Endothelial cell (in vitro differentiated cells): ENCODE results near the gene SDHC. TPM values are rescaled to one million over a fixed set of nuclear protein-coding genes. Genes with fewer than 3 reads are reported as not detected.

Experiments used
- DNase-seq: peaks from one replicate; pipeline ENCODE4 v3.0.0; 2021; ENCODE audit warnings: low spot score
- H3K27ac Mint-ChIP-seq: one replicate; pipeline ENCODE4 v1.8.0; 2021; ENCODE audit warnings: mixed read lengths, inconsistent platforms; ENCODE audit not compliant: unreplicated experiment
- H3K27me3 Mint-ChIP-seq: one replicate; pipeline ENCODE4 v1.8.0; 2021; ENCODE audit warnings: mild to moderate bottlenecking, moderate library complexity, mixed read lengths, inconsistent platforms; ENCODE audit not compliant: unreplicated experiment
- H3K36me3 Mint-ChIP-seq: one replicate; pipeline ENCODE4 v1.8.0; 2021; ENCODE audit warnings: mild to moderate bottlenecking, low read depth, mixed read lengths, inconsistent platforms; ENCODE audit not compliant: unreplicated experiment
- H3K4me1 Mint-ChIP-seq: one replicate; pipeline ENCODE4 v1.8.0; 2021; ENCODE audit warnings: mild to moderate bottlenecking, mixed read lengths, inconsistent platforms; ENCODE audit not compliant: unreplicated experiment
- H3K4me3 Mint-ChIP-seq: one replicate; pipeline ENCODE4 v1.8.0; 2021; ENCODE audit warnings: mild to moderate bottlenecking, mixed read lengths, inconsistent platforms; ENCODE audit not compliant: unreplicated experiment
- H3K9me3 Mint-ChIP-seq: one replicate; pipeline ENCODE4 v1.8.0; 2021; ENCODE audit warnings: mixed read lengths, inconsistent platforms; ENCODE audit not compliant: unreplicated experiment
- total RNA-seq: library from RNA; stranded (reverse); fragmentation: NEBNext Ultra II Directional; extraction: Animal tissue kit (Norgen Biotek cat#: 25700); gene quantifications from one replicate; pipeline ENCODE4 v1.2.1, GENCODE V29; 2021; ENCODE audit not compliant: unreplicated experiment
- TF ChIP-seq, protein P1 (sequence below): fragments of 200-600 bp; sonication (generic); IDR thresholded peaks from one replicate; pipeline ENCODE4 v1.5.0; 2021; ENCODE audit warnings: antibody characterized with exemption; ENCODE audit not compliant: unreplicated experiment

Gene SDHC
- total RNA-seq, 1 donor from 2014 or later: 180 TPM

DNA sequence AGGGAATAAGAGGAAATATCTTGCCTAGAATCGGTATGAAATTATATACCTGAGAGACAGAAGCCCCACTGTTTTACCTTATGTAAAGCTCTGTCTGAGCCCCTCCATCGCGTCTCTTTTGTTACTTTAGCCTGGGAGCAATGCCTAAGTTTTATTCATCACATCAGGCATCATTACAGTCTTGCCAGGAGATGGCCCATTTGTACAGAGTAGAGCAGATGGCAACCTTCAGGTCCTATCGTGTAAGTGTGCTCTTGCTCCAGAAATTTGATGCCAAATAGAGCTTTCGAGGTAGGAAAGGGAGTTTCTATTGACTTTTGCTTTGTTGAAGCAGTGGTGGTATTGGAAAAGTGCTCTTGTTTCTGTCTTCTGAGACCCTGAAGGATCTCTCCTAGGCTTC, 28.6 kb downstream of the SDHC start:
- H3K9me3 Mint-ChIP-seq: no peaks in the 10 kb centered on the region
- no peak overlapping the region for H3K4me3 Mint-ChIP-seq
- H3K27me3 Mint-ChIP-seq: no peaks in the 10 kb centered on the region
- TF ChIP-seq, protein P1, sequence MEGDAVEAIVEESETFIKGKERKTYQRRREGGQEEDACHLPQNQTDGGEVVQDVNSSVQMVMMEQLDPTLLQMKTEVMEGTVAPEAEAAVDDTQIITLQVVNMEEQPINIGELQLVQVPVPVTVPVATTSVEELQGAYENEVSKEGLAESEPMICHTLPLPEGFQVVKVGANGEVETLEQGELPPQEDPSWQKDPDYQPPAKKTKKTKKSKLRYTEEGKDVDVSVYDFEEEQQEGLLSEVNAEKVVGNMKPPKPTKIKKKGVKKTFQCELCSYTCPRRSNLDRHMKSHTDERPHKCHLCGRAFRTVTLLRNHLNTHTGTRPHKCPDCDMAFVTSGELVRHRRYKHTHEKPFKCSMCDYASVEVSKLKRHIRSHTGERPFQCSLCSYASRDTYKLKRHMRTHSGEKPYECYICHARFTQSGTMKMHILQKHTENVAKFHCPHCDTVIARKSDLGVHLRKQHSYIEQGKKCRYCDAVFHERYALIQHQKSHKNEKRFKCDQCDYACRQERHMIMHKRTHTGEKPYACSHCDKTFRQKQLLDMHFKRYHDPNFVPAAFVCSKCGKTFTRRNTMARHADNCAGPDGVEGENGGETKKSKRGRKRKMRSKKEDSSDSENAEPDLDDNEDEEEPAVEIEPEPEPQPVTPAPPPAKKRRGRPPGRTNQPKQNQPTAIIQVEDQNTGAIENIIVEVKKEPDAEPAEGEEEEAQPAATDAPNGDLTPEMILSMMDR: no peak
- no peaks in the 10 kb centered on the region for H3K4me1 Mint-ChIP-seq
- H3K27ac Mint-ChIP-seq: no peak overlapping the region
- DNase-seq: no peak
- H3K36me3 Mint-ChIP-seq: peaks cover 22% of the 10 kb centered on the region

DNA sequence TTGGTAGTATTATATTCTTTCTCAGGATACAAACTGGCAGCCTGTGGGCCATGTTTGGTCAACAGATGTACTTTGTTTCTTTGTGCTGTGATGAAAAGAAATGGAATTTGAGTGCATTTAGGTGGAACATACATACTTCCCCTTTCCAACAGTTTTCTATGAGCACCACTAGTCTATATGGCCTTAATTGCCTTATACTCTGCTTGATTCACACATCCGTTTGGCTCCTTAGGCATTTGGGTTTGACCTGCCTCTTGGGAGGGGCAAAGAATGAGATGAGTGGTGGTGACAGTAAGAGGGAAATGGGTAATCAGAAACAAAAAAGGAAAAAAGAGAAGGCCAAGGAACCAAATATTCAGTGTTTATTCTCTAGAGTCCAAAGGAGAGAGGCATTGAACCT, 36.5 kb downstream of the SDHC start:
- Mint-ChIP-seq H3K4me1 (no peaks in the 10 kb centered on the region), H3K9me3 (no peaks in the 10 kb centered on the region), H3K36me3 (peaks cover 4% of the 10 kb centered on the region), H3K27ac (no peak overlapping the region), H3K27me3 (no peaks in the 10 kb centered on the region), H3K4me3 (no peak overlapping the region)
- TF ChIP-seq, protein P1: no peak
- DNase-seq: no peak

DNA sequence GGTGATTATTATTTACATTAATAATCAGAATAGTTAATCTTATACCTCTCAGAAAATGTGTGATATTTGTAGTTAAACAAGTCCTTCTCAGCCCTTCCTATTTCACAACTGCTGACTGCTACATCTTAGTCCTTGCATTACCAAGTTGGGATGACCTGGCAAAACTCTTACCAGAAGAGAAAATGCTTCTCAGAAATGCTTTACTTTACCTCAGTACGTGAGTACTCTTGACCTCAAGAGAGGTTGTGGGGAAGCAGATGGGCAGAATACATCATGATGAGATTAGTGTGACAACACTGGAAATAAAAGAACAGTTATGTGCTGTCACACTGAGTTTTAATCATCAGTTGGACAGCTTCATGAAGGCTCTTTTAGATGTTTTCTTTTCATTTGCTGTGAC, 37.3 kb downstream of the SDHC start:
- Mint-ChIP-seq H3K9me3 (no peaks in the 10 kb centered on the region), H3K27ac (no peak overlapping the region), H3K27me3 (no peaks in the 10 kb centered on the region), H3K4me3 (no peak overlapping the region), H3K4me1 (no peaks in the 10 kb centered on the region), H3K36me3 (peaks cover 4% of the 10 kb centered on the region)
- no peak for DNase-seq
- TF ChIP-seq, protein P1: no peak

DNA sequence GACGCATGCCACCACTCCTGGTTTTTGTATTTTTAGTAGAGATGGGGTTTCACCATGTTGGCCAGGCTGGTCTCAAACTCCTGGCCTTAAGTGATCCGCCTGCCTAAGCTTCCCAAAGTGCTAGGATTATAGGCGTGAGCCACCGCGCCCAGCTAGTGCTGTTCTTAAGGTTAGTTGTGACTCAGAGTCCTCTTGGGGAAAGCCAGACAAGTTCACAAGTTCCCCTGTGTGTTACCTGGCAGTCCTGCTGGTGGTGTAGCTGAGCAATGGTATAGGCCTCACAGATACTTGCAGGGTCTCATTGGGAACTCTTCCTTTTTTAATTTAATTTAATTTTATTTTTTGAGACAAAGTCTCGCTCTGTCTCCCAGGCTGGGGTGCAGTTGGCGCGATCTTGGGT, 42.9 kb downstream of the SDHC start:
- Mint-ChIP-seq H3K9me3 (no peaks in the 10 kb centered on the region), H3K4me1 (peaks cover 11% of the 10 kb centered on the region), H3K27me3 (peaks cover 2% of the 10 kb centered on the region), H3K27ac (no peak overlapping the region), H3K36me3 (no peaks in the 10 kb centered on the region), H3K4me3 (no peak overlapping the region)
- DNase-seq: no peak
- TF ChIP-seq, protein P1: no peak

DNA sequence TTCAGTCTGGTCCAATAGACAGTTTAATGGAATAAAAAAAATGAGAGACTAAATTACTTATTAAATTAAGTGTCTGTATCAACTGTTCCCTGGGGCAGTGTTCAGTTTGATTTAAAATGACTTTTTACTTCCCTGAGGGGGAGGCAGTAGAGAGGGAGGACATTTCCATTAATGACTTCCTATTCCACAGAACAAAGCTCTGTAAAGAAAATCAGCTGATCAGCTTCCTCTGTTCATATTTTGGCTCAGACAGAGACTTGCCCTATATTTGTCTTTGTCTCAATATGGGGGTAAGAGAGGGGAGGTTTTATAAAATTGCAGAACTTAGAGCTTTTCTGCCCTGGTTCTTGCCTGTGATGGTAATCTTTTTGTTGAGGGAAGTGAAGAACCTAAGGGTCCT, 45.1 kb downstream of the SDHC start:
- peaks cover 11% of the 10 kb centered on the region for H3K4me1 Mint-ChIP-seq
- peak overlapping the region; percentile 72 for H3K27ac Mint-ChIP-seq
- no peaks in the 10 kb centered on the region for H3K9me3 Mint-ChIP-seq
- TF ChIP-seq, protein P1: no peak
- H3K36me3 Mint-ChIP-seq: peaks cover 5% of the 10 kb centered on the region
- peaks cover 2% of the 10 kb centered on the region for H3K27me3 Mint-ChIP-seq
- no peak for DNase-seq
- H3K4me3 Mint-ChIP-seq: no peak overlapping the region
